Activated CD4-positive, CD25-positive, alpha-beta regulatory T cell treated with anti-CD3 and anti-CD28 coated beads, Interleukin-2, amount 50 U/mL, for 24 hours (primary cell): Measurements from ENCODE around the gene HEXD.

ENCODE experiments used
- ATAC-seq, 2 donors: fragments of 150-1000 bp; cut with Tn5 transposase; one replicate each; pipeline ENCODE4 v1.10.0; 2021; ENCODE audit warnings: mild to moderate bottlenecking in 1 of 2, moderate library complexity in 1 of 2

HEXD gene

GRCh38 chr17:82461827-82462524 is 43.8 kb downstream of the HEXD start:
- ATAC-seq = no peak

DNA sequence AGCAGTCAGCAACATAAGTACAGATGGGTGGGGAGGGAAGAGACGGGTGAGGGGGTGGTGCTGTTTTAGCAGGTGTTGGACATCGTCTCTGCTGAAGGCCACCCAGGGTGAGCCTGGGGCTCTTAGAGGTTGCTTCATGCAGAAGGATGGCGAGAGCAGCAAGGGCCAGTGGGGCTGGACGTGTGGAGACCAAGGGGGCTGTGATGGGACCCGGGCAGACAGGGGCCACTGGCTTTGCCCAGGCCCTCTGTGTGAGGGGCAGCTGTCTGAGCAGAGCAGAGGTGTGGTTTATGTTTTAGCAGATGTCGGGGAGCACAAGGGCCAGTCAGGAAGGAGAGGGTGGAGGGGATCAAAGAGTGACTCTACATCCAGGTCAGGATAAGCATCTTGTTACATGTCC is 45.2 kb downstream of the HEXD start:
- no peak for ATAC-seq

DNA sequence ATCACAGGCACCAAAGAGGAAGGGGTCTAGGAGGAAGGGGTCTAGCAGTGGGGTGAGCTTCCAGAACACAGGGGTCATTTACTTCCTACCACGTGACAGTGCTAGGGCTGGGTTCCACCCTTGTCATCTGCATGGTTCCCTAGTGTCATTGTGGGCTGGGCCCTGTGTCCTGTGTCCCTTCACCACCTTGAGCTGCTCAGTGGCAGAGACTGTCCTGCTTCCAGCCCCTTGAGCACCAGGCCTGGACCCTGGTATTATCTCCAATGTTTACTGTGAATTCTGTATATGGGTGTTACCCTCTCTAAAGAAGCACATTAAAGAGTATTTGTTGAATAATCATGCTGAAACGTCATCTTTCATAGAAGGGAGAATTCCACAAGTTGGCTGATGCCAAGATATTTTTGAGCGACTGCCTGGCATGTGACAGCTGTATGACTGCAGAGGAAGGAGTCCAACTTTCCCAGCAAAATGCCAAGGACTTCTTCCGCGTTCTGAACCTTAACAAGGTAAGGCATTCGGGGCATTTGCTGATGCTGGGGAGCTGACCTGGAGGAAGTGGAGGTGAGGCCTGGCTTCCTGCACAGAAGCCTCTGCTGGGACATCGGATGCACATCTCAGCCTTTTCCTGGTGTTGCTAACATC is 45.9 kb downstream of the HEXD start:
- ATAC-seq = no peak

DNA sequence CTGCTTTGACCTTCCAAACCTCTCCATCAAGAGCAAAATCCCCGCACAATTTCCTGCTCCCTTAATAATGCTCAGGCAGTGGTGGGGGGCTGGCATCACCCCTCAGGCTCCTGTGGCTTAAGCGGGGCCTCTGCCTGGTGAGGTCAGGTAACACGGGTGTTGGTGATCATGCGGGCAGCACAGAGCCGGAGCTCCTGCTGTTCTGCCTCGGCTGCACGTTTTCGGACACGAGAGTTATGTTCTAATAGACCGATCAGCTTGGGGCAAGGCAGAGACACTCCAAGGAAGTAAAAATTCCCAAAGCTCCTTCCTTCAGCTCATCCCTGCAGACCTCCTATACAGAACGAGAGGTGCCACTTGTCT is 46.4 kb downstream of the HEXD start:
- ATAC-seq = no peak

DNA sequence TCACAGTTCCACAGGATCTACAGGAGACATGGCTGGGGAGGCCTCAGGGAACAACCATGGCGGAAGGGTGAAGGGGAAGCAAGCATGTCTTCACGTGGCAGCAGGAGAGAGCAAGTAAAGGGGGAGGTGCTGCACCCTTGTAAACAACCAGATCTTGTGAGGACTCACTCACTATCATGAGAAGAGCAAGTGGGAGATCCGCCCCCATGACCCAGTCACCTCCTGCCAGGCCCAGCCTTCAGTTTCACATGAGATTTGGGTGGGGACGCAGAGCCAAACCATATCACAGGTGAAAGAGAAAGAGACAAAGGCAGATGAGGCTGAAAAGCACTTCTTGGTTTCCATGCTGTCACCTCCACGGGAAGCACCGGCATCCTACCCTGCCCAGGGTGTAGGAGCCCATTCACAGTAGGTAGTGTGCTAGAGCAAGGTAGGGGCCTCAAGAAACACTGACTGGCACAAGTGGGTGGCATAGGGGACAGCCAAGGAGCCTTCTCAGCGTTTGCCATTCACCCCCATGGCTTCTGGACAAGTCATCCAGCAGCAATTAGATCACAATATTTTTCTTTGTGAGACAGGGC is 47.0 kb downstream of the HEXD start:
- peak; percentile 17 to 41 for ATAC-seq

GRCh38 chr17:82468692-82469091 is 50.5 kb downstream of the HEXD start:
- no peak for ATAC-seq

DNA sequence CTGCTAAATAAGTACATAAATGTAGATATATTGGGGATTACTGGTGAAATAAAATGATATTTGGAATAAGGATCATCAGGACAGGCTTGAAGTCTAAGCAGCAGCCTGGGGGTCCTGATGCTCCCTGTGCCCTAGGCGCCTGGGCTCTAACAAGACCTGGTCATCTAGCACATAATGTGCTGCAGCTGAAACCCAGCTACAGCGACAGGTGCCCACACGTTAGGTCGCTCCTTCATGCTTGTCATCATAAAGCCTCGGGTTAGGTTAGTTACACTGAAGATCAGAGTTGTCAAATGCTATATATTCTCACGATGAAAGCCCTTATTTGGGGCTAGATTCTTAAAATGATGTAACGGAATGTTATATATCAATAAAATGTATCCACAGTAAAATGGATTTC is 51.9 kb downstream of the HEXD start:
- ATAC-seq = no peak

DNA sequence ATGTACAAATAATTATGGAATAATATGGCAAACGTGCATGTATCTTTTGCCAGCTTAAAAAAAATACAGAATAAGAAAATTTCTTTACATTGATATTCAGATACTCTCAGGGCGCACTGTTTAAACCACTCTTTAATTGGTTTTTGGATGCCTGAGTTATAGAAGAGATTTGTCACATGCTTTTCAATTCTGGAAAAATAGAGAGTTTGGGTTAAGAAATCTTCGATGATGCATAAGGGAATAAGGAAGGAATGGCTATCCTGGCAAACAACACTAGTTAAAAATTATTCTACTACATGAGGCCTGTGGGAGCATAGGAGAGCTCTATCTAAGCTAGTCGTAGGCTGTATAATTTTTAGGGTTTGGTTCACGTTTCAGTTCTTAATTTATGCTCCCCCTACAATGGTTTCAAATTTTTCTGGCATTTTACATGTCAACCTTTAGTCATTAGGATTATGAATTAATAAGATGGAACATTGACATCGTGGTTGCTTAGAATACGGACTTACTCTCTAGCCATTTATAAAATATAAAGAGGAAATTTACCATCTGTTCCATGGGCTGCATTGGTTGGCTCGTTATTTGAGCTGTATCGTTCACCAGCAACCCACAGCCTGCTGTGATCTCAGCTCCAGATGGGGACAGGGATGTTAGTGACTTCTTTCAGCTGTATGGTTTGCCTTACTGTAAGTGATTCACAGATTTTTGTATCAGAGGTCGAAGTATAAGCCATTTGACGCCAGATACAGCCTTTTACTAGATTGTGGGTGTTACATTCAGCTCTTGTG is 56.3 kb downstream of the HEXD start:
- no peak for ATAC-seq

DNA sequence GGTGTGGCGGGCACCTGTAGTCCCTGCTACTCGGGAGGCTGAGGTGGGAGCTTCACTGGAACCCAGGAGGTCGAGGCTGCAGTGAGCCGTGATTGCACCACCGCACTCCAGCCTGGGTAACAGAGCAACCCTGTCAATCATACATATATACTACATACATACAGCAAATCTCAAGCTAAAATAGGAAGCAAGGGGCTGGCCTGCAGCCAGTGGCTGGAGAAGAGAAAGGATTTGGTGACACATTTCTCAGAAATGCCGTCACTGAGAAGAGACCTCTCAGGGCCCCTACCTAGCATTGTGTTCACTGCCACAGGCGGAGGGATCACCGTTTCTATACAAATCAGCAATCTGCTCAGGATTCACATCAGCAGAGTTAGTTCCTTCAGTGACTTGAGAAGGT is 57.3 kb downstream of the HEXD start:
- ATAC-seq = no peak

DNA sequence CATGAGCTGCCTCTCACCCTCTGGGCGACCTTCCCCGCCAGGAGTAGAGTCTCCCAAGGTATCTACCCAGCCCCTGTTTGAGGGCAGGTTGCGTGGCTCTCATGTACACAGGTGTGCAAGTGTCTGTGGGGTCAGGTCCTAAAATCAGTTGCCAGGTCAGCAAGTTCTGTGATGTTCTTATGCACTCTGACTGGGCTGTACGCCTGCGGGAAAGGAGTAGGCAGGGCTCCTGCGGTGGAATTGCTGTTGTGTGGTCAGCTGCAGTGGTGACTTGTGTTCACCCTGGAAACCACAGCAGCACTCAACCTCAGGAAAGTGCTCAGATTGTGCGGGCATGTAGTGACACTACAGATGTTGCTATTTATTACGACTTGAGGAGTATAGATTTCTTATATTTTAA is 59.8 kb downstream of the HEXD start:
- no peak for ATAC-seq

- no peak for ATAC-seq
Observed at GRCh38 chr17:82479602-82480001, 61.5 kb downstream of the HEXD start.

GRCh38 chr17:82480318-82480717 is 62.2 kb downstream of the HEXD start:
- ATAC-seq = no peak

GRCh38 chr17:82483204-82483660 is 65.1 kb downstream of the HEXD start:
- no peak for ATAC-seq

DNA sequence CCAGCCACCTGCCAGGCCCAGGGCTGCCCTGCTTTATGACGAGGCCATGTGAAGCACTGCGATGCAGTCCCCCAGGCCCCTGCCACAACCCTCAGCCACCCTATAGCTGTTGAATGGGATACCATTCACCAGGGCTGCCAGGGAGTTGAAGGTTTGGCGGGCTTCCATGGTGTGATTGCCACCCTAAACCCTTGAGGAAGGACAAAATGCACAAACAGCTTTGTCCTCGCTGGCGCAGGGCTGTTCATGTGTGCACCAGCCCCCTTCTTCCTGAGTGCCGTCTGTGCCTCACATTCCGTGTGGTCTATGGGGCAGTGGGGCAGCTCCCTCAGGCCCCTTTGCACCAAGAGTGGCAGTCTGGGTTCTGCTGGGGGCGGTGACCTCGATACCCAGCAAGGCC is 65.7 kb downstream of the HEXD start:
- ATAC-seq = no peak

DNA sequence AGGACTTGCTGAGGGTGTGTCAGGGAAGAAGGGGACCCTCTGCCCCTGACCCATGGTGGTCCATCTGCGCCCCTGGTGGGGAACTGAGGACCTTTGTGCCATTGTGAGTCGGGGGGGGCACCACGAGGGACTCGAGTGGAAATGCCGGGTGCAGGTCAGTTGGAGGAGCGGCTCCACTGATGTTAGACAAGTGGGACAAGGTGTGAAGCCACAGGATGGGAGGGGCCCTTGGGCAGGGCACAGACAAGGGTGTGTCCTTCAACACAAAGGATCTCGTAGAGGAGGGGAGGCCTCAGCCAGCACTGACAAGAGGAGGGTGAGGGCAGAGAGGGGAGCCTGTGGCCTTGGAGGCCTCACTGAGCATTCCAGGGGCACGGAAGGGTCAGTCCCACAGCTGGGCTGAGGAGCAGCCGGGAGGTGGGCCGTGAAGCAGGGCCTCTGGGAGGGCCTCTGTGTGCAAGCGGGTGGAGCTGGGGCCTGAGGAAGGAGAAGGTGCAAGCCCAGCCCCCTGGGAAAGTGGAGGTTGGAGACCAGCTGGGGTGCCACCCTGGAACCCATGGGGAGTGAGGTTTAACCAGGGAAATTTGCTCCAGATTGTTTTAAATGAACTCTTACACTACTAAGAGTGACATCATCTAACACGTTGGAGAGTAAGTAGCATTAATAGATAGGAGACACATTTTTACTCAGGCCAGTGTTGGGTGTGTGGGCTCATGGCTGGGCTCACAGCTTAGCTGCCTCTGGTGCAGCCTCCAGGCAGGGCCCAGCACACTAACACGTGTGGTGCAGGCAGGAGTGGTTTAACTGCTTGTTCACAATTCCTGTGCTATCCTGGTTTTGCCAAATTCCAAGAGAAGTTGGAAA is 68.3 kb downstream of the HEXD start:
- no peak for ATAC-seq

- no peak for ATAC-seq
Observed at GRCh38 chr17:82487910-82488309, 69.8 kb downstream of the HEXD start.

DNA sequence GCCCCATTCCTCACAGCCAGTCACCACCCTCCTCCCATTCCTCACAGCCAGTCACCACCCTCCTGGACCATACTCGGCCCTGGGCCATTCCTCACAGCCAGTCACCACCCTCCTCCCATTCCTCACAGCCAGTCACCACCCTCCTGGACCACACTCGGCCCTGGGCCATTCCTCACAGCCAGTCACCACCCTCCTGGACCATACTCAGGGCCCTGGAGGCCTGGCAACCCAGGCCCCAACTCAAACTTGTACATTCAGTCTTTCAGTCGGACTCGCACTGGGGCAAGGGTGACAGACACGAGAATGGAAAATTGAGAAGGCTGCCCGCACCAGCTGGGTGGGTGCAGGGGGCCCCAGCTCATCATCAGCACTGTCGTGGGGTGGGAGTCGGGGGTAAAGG is 71.0 kb downstream of the HEXD start:
- ATAC-seq = no peak

DNA sequence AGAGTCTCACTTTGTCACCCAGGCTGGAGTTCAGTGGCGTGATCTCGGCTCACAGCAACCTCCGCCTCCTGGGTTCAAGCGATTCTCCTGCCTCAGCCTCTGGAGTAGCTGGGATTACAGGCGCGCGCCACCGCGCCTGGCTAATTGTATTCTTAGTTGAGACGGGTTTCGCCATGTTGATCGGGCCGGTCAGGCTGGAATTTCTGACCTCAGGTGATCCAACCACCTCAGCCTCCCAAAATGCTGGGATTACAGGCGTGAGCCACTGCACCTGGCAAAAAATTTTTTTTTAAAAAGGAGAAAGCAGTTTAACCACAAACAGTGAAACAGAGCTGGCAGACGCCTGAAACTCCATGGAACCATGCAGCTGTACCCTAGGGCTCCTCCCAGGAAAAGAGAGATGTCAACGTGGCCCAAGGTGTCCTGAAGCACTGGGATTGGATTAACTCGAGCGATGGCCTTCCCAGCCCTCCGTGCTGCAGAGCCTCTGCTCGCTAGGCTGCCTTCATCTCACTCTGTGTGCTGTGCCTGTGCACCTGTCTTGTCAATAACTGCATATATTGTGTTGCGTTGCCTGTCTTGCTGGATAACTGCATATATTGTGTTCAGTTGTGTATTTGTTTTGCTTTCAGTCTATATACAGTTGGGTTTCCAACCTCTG is 71.8 kb downstream of the HEXD start:
- ATAC-seq = no peak

- no peak for ATAC-seq
Observed at GRCh38 chr17:82490512-82491195, 72.5 kb downstream of the HEXD start.

DNA sequence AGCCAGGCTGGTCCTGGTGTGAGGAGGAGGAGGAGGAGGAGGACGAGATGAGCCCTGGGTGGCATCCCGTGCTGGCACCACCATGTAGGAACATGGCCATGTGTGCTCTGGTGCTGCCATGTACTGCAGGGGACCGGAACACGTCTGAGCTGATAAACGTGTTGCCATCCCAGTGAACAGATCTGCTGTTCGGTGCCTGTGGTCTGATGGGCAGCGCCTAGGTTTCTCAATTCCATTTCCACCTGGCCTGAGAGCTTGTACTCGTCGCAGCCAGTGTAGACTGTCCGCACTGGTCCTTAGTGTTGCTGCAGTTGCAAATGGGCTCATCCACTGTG is 73.0 kb downstream of the HEXD start:
- ATAC-seq = no peak

GRCh38 chr17:82491533-82491932 is 73.4 kb downstream of the HEXD start:
- ATAC-seq = no peak
